ENCODE results near the gene ABHD16B. TPM values are rescaled to one million over a fixed set of nuclear protein-coding genes. Genes with fewer than 3 reads are reported as not detected.

ABHD16B gene
- total and polyA plus RNA-seq, 2 experiments from 2014 or later: not detected

- H3K36me3 Mint-ChIP-seq (ENCODE audit: low read depth): peaks cover 54% of the 10 kb centered on the region
- peaks cover 16% of the 10 kb centered on the region for H4K20me1 ChIP-seq (replicated peaks; ENCODE audit: insufficient read depth)
Measured at GRCh38 chr20:63886054-63886419, 24.7 kb downstream of the ABHD16B start.

More at GRCh38 chr20:63886054-63886419, 24.7 kb downstream of the ABHD16B start:
- Histone ChIP-seq H2AFZ (no peak overlapping the region), H3K27ac (ENCODE audit: low read depth) (no peak overlapping the region), H3K9me2 (ENCODE audit: insufficient read depth) (no peaks in the 10 kb centered on the region), H3K36me3 (ENCODE audit: insufficient read depth) (peaks cover 11% of the 10 kb centered on the region; the same call in 1 of the 2 replicates), H3F3A (replicated peaks; ENCODE audit: low read depth) (peaks cover 14% of the 10 kb centered on the region; the same call in 1 of the 2 replicates), H3K27me3 (ENCODE audit: insufficient read depth) (no peaks in the 10 kb centered on the region), H3K4me1 (ENCODE audit: insufficient read depth) (no peaks in the 10 kb centered on the region), H3K4me3 (no peak overlapping the region), H3K4me2 (no peak overlapping the region), H3K79me2 (replicated peaks; ENCODE audit: insufficient read depth) (peaks cover 8% of the 10 kb centered on the region; the same call in 1 of the 2 replicates)
- ATAC-seq: no peak
- no peaks in the 10 kb centered on the region for H3K9me3 Mint-ChIP-seq
- H3K4me1 Mint-ChIP-seq: no peaks in the 10 kb centered on the region; the same call in 2 of the 3 replicates
- H3K4me3 Mint-ChIP-seq: no peak overlapping the region
- peaks cover 19% of the 10 kb centered on the region for H3K27me3 Mint-ChIP-seq (ENCODE audit: insufficient read depth, low read depth, poor library complexity)
- TF ChIP-seq ETS1 (IDR thresholded peaks at IDR 0.05) (no peak), REST (IDR thresholded peaks at IDR 0.05; ENCODE audit: unreplicated experiment) (no peak), ZNF114 (CRISPR knock-in tag; IDR thresholded peaks at IDR 0.05) (no peak), NANOG (IDR thresholded peaks at IDR 0.05; ENCODE audit: borderline replicate concordance) (no peak), CREB1 (CRISPR knock-in tag; IDR thresholded peaks at IDR 0.05; ENCODE audit: low read depth) (no peak), STAT1 (IDR thresholded peaks at IDR 0.05; ENCODE audit: unreplicated experiment) (no peak), EZH2phosphoT487 (IDR thresholded peaks at IDR 0.05; ENCODE audit: unreplicated experiment) (no peak), POLR2AphosphoS5 (IDR thresholded peaks at IDR 0.05; ENCODE audit: low read depth) (no peak), JUNB (IDR thresholded peaks at IDR 0.05; ENCODE audit: unreplicated experiment) (no peak), CTCF (conservative IDR thresholded peaks at IDR 0.05; ENCODE audit: low read depth in 2 of 2) (no peak), EZH2 (IDR thresholded peaks at IDR 0.05; ENCODE audit: low read depth, unreplicated experiment) (no peak), ZNF462 (CRISPR knock-in tag; IDR thresholded peaks at IDR 0.05) (no peak), ZNF331 (CRISPR knock-in tag; IDR thresholded peaks at IDR 0.05; ENCODE audit: low read depth) (no peak)
- H3K27ac Mint-ChIP-seq: no peak overlapping the region
- no peak for DNase-seq (ENCODE audit: low spot score)
